T-helper 17 cell (primary cell): ENCODE results near the gene TRIO. TPM values are rescaled to one million over a fixed set of nuclear protein-coding genes. Genes with fewer than 3 reads are reported as not detected.

ENCODE experiments used
- ATAC-seq: fragments of 150-1000 bp; cut with Tn5 transposase; 2 replicates; pipeline ENCODE4 v1.10.0; 2021; ENCODE audit warnings: mild to moderate bottlenecking, moderate library complexity
- DNase-seq, 3 donors: peaks; one replicate each; pipeline versions ENCODE4 v3.0.0 to v3.0.0-alpha.2; 2020 to 2021
- H3K9me3 ChIP-seq: one replicate; pipeline ENCODE4 v1.7.0; 2013; ENCODE audit warnings: low read length, mild to moderate bottlenecking; ENCODE audit not compliant: control insufficient read depth, poor library complexity, severe bottlenecking
- H3K27ac Mint-ChIP-seq: one replicate; pipeline ENCODE4 v1.8.0; 2022; ENCODE audit warnings: mild to moderate bottlenecking, moderate library complexity, mixed read lengths
- H3K27me3 Mint-ChIP-seq: one replicate; pipeline ENCODE4 v1.8.0; 2022; ENCODE audit warnings: mixed read lengths
- H3K36me3 Mint-ChIP-seq: one replicate; pipeline ENCODE4 v1.8.0; 2022; ENCODE audit warnings: low read depth, mixed read lengths
- H3K4me1 Mint-ChIP-seq: one replicate; pipeline ENCODE4 v1.8.0; 2022; ENCODE audit warnings: mild to moderate bottlenecking, mixed read lengths
- H3K4me3 Mint-ChIP-seq: one replicate; pipeline ENCODE4 v1.8.0; 2022; ENCODE audit warnings: mild to moderate bottlenecking, moderate library complexity, mixed read lengths
- total RNA-seq, 4 donors: library from RNA in 2 of 4; stranded (reverse) in 2 of 4; gene quantifications; one replicate each; pipeline ENCODE4 v1.2.3 and lab custom pipeline; 2022 to 2026

Gene TRIO
- total RNA-seq, 2 donors from 2014 or later, result 19.3 to 19.5 TPM

GRCh38 chr5:14556015-14556414, 412.9 kb downstream of the TRIO start:
- Mint-ChIP-seq H3K4me3 (no peak overlapping the region), H3K36me3 (no peaks in the 10 kb centered on the region), H3K27me3 (no peaks in the 10 kb centered on the region), H3K27ac (no peak overlapping the region), H3K4me1 (peaks cover 7% of the 10 kb centered on the region)
- no peak for DNase-seq
- no peaks in the 10 kb centered on the region for H3K9me3 ChIP-seq
- ATAC-seq, result no peak

DNA sequence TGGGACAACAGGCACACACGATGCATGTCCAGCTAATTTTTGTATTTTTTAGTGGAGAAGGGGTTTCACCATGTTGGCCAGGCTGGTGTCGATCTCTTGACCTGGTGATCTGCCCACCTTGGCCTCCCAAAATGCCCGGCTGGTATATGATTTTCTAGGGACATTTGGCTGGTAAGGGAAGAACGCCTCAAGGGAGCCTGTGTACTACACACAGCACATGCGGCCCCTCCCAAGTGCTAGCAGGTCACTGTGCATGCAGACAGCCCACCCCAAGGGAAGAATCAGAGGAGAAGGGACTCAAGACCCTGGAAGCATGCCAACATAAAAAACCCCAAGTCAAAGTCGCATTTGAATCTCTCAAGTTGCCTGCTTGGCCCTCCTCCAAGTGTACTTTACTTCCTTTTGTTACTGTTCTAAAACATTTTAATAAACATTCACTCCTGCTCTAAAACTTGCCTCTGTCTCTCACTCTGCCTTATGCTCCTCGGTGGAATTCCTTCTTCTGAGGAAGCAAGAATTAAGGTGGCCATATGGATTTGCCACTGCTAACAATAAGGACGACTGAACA, 414.1 kb downstream of the TRIO start:
- Mint-ChIP-seq H3K4me1 (peaks cover 7% of the 10 kb centered on the region), H3K4me3 (no peak overlapping the region), H3K36me3 (no peaks in the 10 kb centered on the region), H3K27me3 (no peaks in the 10 kb centered on the region), H3K27ac (no peak overlapping the region)
- DNase-seq (no peak), ATAC-seq (no peak)
- no peaks in the 10 kb centered on the region for H3K9me3 ChIP-seq

- no peak overlapping the region for H3K4me3 Mint-ChIP-seq
- peaks cover 7% of the 10 kb centered on the region for H3K4me1 Mint-ChIP-seq
- H3K36me3 Mint-ChIP-seq, result no peaks in the 10 kb centered on the region
- H3K9me3 ChIP-seq, result no peaks in the 10 kb centered on the region
- ATAC-seq (no peak), DNase-seq (no peak)
- H3K27me3 Mint-ChIP-seq, result no peaks in the 10 kb centered on the region
- H3K27ac Mint-ChIP-seq, result no peak overlapping the region
Observed at GRCh38 chr5:14557791-14558415, 414.8 kb downstream of the TRIO start.

Other genes with a start within 250 kb of the TRIO start
- not detected for gene DNAH5, start 198.7 kb upstream of the TRIO start, total RNA-seq